H1 (cell line): ENCODE results near the gene RAPGEF1. TPM values are rescaled to one million over a fixed set of nuclear protein-coding genes. Genes with fewer than 3 reads are reported as not detected.

Source experiments
- CTCF ChIA-PET: fragments of 300-600 bp; sonication (Branson Sonifier 250); formaldehyde crosslinking; loops from one replicate; lab custom pipeline; 2021; ENCODE audit not compliant: partially characterized antibody; lab: Charles Lee
- POLR2A ChIA-PET: fragments of 300-600 bp; sonication (Branson Sonifier 250); formaldehyde crosslinking; loops from one replicate; lab custom pipeline; 2021; ENCODE audit warnings: inconsistent platforms; ENCODE audit not compliant: partially characterized antibody; lab: Charles Lee
- DNase-seq, 2 experiments: peaks; one replicate each; pipeline versions ENCODE4 v3.0.0 to v3.0.0-alpha.2; 2010 to 2022; ENCODE audit warnings: low spot score in 2 of 2, low read depth in 1 of 2, mixed read lengths in 1 of 2
- FAIRE-seq: peaks from 2 replicates; lab custom pipeline; 2011; peaks lifted over from hg19 to GRCh38; lab: Jason Lieb, UNC
- H2AFZ ChIP-seq: 2 replicates; pipeline ENCODE4 v1.8.1; 2012; ENCODE audit warnings: low read length, inconsistent platforms
- H2AK5ac ChIP-seq: 2 replicates; pipeline ENCODE4 v1.6.1; 2013; ENCODE audit warnings: low read depth, low read length
- H2BK120ac ChIP-seq: replicated peaks from 2 replicates; pipeline ENCODE3; 2013; ENCODE audit warnings: low read depth, low read length, inconsistent platforms
- H2BK12ac ChIP-seq: 2 replicates; pipeline ENCODE4 v1.6.1; 2013; ENCODE audit warnings: low read depth, low read length
- H2BK15ac ChIP-seq: 2 replicates; pipeline ENCODE4 v1.6.1; 2013; ENCODE audit warnings: low read length
- H2BK20ac ChIP-seq: 2 replicates; pipeline ENCODE4 v1.6.1; 2013; ENCODE audit warnings: low read length
- H2BK5ac ChIP-seq: 2 replicates; pipeline ENCODE4 v1.6.1; 2013; ENCODE audit warnings: low read depth, low read length
- H3K14ac ChIP-seq: 2 replicates; pipeline ENCODE4 v1.6.1; 2013; ENCODE audit warnings: inconsistent platforms; ENCODE audit not compliant: insufficient read length
- H3K18ac ChIP-seq: 2 replicates; pipeline ENCODE4 v1.6.1; 2013; ENCODE audit warnings: low read length; ENCODE audit errors: extremely low read depth
- H3K23ac ChIP-seq: 2 replicates; pipeline ENCODE4 v1.6.1; 2013; ENCODE audit warnings: inconsistent platforms; ENCODE audit not compliant: insufficient read length
- H3K23me2 ChIP-seq: 2 replicates; pipeline ENCODE4 v1.6.1; 2013; ENCODE audit warnings: low read depth, low read length
- H3K27ac ChIP-seq: 2 replicates; pipeline ENCODE4 v1.6.1; 2011; ENCODE audit warnings: low read depth, low read length, inconsistent platforms
- H3K27me3 ChIP-seq, 4 experiments: replicated peaks in 1 of 4; 1 replicate in 1 of 4; 2 replicates in 3 of 4; pipeline versions ENCODE4 v1.6.1 to v1.8.1; 2011 to 2013; ENCODE audit warnings: low read length in 3 of 4, mild to moderate bottlenecking in 3 of 4, inconsistent platforms in 2 of 4, mixed read lengths in 2 of 4, moderate library complexity in 1 of 4; ENCODE audit not compliant: control insufficient read depth in 3 of 4, insufficient read depth in 3 of 4; ENCODE audit errors: extremely low read depth in 1 of 4
- H3K36me3 ChIP-seq, 4 experiments: 2 replicates each; pipeline versions ENCODE4 v1.6.1 to v1.8.1; 2011 to 2013; ENCODE audit warnings: mild to moderate bottlenecking in 4 of 4, low read length in 3 of 4, moderate library complexity in 2 of 4, control low read depth in 1 of 4, inconsistent platforms in 1 of 4; ENCODE audit not compliant: insufficient read depth in 4 of 4, control insufficient read depth in 2 of 4
- H3K4ac ChIP-seq: replicated peaks from 2 replicates; pipeline ENCODE3; 2013; ENCODE audit warnings: low read length, low read depth, mixed read lengths, inconsistent platforms; ENCODE audit not compliant: insufficient read length
- H3K4me1 ChIP-seq, 4 experiments: replicated peaks in 1 of 4; 1 replicate in 1 of 4; 2 replicates in 3 of 4; pipeline versions ENCODE4 v1.6.1 to v1.8.1; 2011 to 2013; ENCODE audit warnings: low read length in 3 of 4, inconsistent platforms in 2 of 4, mixed read lengths in 1 of 4; ENCODE audit not compliant: insufficient read depth in 4 of 4, control insufficient read depth in 3 of 4
- H3K4me2 ChIP-seq, 2 experiments: 2 replicates each; pipeline versions ENCODE4 v1.6.1 to v1.8.1; 2011 to 2013; ENCODE audit warnings: low read depth in 2 of 2, low read length in 2 of 2, control low read depth in 1 of 2, inconsistent platforms in 1 of 2, mild to moderate bottlenecking in 1 of 2; ENCODE audit not compliant: insufficient read depth in 1 of 2
- H3K4me3 ChIP-seq, 4 experiments: fragments of 200-600, 300-600 bp in 1 of 4; sonication (generic), shearing (Covaris generic), sonication (Bioruptor Twin) in 1 of 4; 2 replicates each; pipeline versions ENCODE4 v1.5.1 to v1.8.1; 2011 to 2016; ENCODE audit warnings: low read length in 4 of 4, low read depth in 3 of 4, control low read depth in 2 of 4, inconsistent platforms in 2 of 4, mild to moderate bottlenecking in 2 of 4, mixed read lengths in 1 of 4, moderate library complexity in 1 of 4; ENCODE audit not compliant: insufficient read depth in 2 of 4; ENCODE audit errors: extremely low read depth in 1 of 4
- H3K56ac ChIP-seq: replicated peaks from 2 replicates; pipeline ENCODE3; 2013; ENCODE audit warnings: low read depth, mild to moderate bottlenecking, mixed read lengths, low read length, inconsistent platforms; ENCODE audit not compliant: insufficient read length
- H3K79me1 ChIP-seq: 2 replicates; pipeline ENCODE4 v1.6.1; 2013; ENCODE audit warnings: low read depth, low read length, control low read depth
- H3K79me2 ChIP-seq, 2 experiments: 2 replicates each; pipeline versions ENCODE4 v1.6.1 to v1.8.1; 2012 to 2013; ENCODE audit warnings: low read length in 2 of 2, mild to moderate bottlenecking in 2 of 2, inconsistent platforms in 1 of 2; ENCODE audit not compliant: insufficient read depth in 2 of 2, control insufficient read depth in 1 of 2
- H3K9ac ChIP-seq, 4 experiments: replicated peaks in 1 of 4; 1 replicate in 1 of 4; 2 replicates in 3 of 4; pipeline versions ENCODE4 v1.6.1 to v1.8.1; 2011 to 2013; ENCODE audit warnings: low read depth in 3 of 4, low read length in 3 of 4, control low read depth in 2 of 4, mild to moderate bottlenecking in 2 of 4, moderate library complexity in 2 of 4, inconsistent platforms in 1 of 4; ENCODE audit errors: extremely low read depth in 1 of 4
- H3K9me3 ChIP-seq, 2 experiments: 2 replicates each; pipeline versions ENCODE4 v1.6.1 to v1.8.1; 2012 to 2013; ENCODE audit warnings: mild to moderate bottlenecking in 2 of 2, moderate library complexity in 2 of 2, control low read depth in 1 of 2, inconsistent platforms in 1 of 2, low read depth in 1 of 2, low read length in 1 of 2, mixed read lengths in 1 of 2; ENCODE audit not compliant: insufficient read depth in 2 of 2
- H4K20me1 ChIP-seq, 2 experiments: replicated peaks in 1 of 2; 2 replicates each; pipeline versions ENCODE3 to v1.8.1; 2011 to 2013; ENCODE audit warnings: inconsistent platforms in 2 of 2, low read length in 2 of 2, mild to moderate bottlenecking in 1 of 2; ENCODE audit not compliant: insufficient read depth in 2 of 2, control insufficient read depth in 1 of 2
- H4K5ac ChIP-seq: 2 replicates; pipeline ENCODE4 v1.6.1; 2013; ENCODE audit warnings: low read length, low read depth, mixed read lengths, inconsistent platforms; ENCODE audit not compliant: insufficient read length
- H4K8ac ChIP-seq: 2 replicates; pipeline ENCODE4 v1.8.0; 2013; ENCODE audit warnings: mild to moderate bottlenecking, moderate library complexity, low read length, inconsistent platforms; ENCODE audit not compliant: insufficient read depth; ENCODE audit errors: extremely low read depth
- H4K91ac ChIP-seq: replicated peaks from 2 replicates; pipeline ENCODE3; 2013; ENCODE audit warnings: low read length, mixed read lengths, inconsistent platforms; ENCODE audit not compliant: insufficient read length
- BACH1 ChIP-seq: IDR thresholded peaks from 2 replicates; pipeline ENCODE4 v1.6.1; 2012; ENCODE audit warnings: low read length, improper control_type of control experiment
- BCL11A ChIP-seq, 2 experiments: IDR thresholded peaks; one replicate each; pipeline ENCODE4 v1.6.1; 2011; ENCODE audit warnings: low read depth in 2 of 2, low read length in 2 of 2, mild to moderate bottlenecking in 2 of 2
- CHD1 ChIP-seq: IDR thresholded peaks from 2 replicates; pipeline ENCODE4 v1.6.1; 2012; ENCODE audit warnings: low read depth, low read length, improper control_type of control experiment
- CTBP2 ChIP-seq: IDR thresholded peaks from 2 replicates; pipeline ENCODE4 v1.7.0; 2011; ENCODE audit warnings: borderline replicate concordance, mild to moderate bottlenecking, moderate library complexity, mixed read lengths, low read length; ENCODE audit not compliant: insufficient read depth, insufficient read length
- GTF2F1 ChIP-seq: IDR thresholded peaks from 2 replicates; pipeline ENCODE4 v1.6.1; 2012; ENCODE audit warnings: low read depth, low read length, improper control_type of control experiment, borderline replicate concordance
- JUN ChIP-seq: IDR thresholded peaks from 2 replicates; pipeline ENCODE4 v1.6.1; 2011; ENCODE audit warnings: low read depth, mild to moderate bottlenecking, improper control_type of control experiment, low read length
- JUND ChIP-seq: IDR thresholded peaks from 2 replicates; pipeline ENCODE4 v1.6.1; 2011; ENCODE audit warnings: mild to moderate bottlenecking, improper control_type of control experiment, low read length
- MAX ChIP-seq: IDR thresholded peaks from 2 replicates; pipeline ENCODE4 v1.6.1; 2012; ENCODE audit warnings: inconsistent platforms
- PHF8 ChIP-seq: fragments of 200-600 bp; sonication (generic); conservative IDR thresholded peaks from 2 replicates; pipeline ENCODE4 v1.7.1; 2012; ENCODE audit warnings: low read depth, mild to moderate bottlenecking, inconsistent platforms, low read length, moderate library complexity
- RXRA ChIP-seq: IDR thresholded peaks from 2 replicates; pipeline ENCODE4 v1.6.1; 2011; ENCODE audit warnings: low read depth, mild to moderate bottlenecking, low read length, moderate library complexity; ENCODE audit not compliant: insufficient read depth
- SP2 ChIP-seq: IDR thresholded peaks from 2 replicates; pipeline ENCODE4 v1.6.1; 2012; ENCODE audit warnings: mild to moderate bottlenecking, low read length, inconsistent platforms
- SRF ChIP-seq: IDR thresholded peaks from 2 replicates; pipeline ENCODE4 v1.6.1; 2011; ENCODE audit warnings: mild to moderate bottlenecking, low read depth, low read length, moderate library complexity
- TEAD4 ChIP-seq: IDR thresholded peaks from 2 replicates; pipeline ENCODE4 v1.6.1; 2012; ENCODE audit warnings: low read depth, low read length, inconsistent platforms, mixed read lengths
- WGBS, 2 experiments: shearing (Covaris generic) in 1 of 2; methylation state at CpG; one replicate each; pipeline versions ENCODE4 v1.1.6 to v1.1.7; 2013 to 2015; ENCODE audit warnings: low lambda C conversion rate in 2 of 2, mixed read lengths in 2 of 2, inconsistent platforms in 1 of 2, low coverage in 1 of 2, missing lambda C conversion rate in 1 of 2; ENCODE audit not compliant: insufficient replicate concordance in 2 of 2, insufficient coverage in 1 of 2, insufficient read length in 1 of 2; ENCODE audit errors: extremely low coverage in 1 of 2, missing lambda C conversion rate in 1 of 2; 5-methylcytosine and 5-hydroxymethylcytosine counted together
- polyA plus RNA-seq, 7 experiments: library from polyadenylated mRNA; depleted of rRNA in 3 of 7; stranded (reverse) in 5 of 7; unstranded in 2 of 7; fragments of >200 nt in 5 of 7; fragments of 200-250 nt in 2 of 7; gene quantifications; 1 replicate in 5 of 7; 2 replicates in 1 of 7; 4 replicates in 1 of 7; pipeline versions ENCODE4 v1.2.1 to v1.2.3, GENCODE V29; 2011 to 2013; ENCODE audit warnings: missing spikeins in 2 of 7, mixed read lengths in 2 of 7
- total RNA-seq: library from RNA; stranded (reverse); fragmentation: NEBNext Ultra II Directional; extraction: Animal tissue kit (Norgen Biotek cat#: 25700); gene quantifications from 2 replicates; pipeline ENCODE4 v1.2.1, GENCODE V29; 2021
- TF ChIP-seq, protein P1 (sequence below): IDR thresholded peaks from 2 replicates; pipeline ENCODE4 v1.6.1; 2011; ENCODE audit warnings: low read depth, mild to moderate bottlenecking, low read length; ENCODE audit not compliant: insufficient read depth

The RAPGEF1 gene
- total and polyA plus RNA-seq, 2 of the 8 experiments (the other 6 are each of a cell fraction or from before 2014, with no cell fraction given), result 29.7 to 78.9 TPM

- H2BK5ac ChIP-seq, result no peak overlapping the region
- H4K91ac ChIP-seq, result no peak overlapping the region
- H3K27me3 ChIP-seq, result no peaks in the 10 kb centered on the region
- 83% methylated on average over 5 of the region's 5 CpGs; no CpG with 5 or more reads in 1 of the 2 experiments for WGBS, 2 experiments
- H3K56ac ChIP-seq, result no peak overlapping the region
- no peak overlapping the region for H3K23ac ChIP-seq
- H4K5ac ChIP-seq, result no peak overlapping the region
- no peaks in the 10 kb centered on the region for H3K9me3 ChIP-seq
- no peak overlapping the region for H2BK120ac ChIP-seq
- peaks cover 0 to 79% of the 10 kb centered on the region in 2 experiments; a peak in 2 of 4 replicates for H3K79me2 ChIP-seq
- ChIA-PET CTCF (interaction anchor here (1.2 to 2.5 kb wide), 4 partner anchors 10 to 139 kb away, joined by 3 to 11 read pairs (median 6); no protein-coding TSS in a partner anchor), POLR2A (interaction anchor here (2.1 kb wide), 1 partner anchor 9 kb away, joined by 5 read pairs; no protein-coding TSS in a partner anchor)
- H3K27ac ChIP-seq, result no peak overlapping the region
- no peak overlapping the region for H2AK5ac ChIP-seq
- no peak overlapping the region for H2AFZ ChIP-seq
- H3K23me2 ChIP-seq, result no peaks in the 10 kb centered on the region
- H3K14ac ChIP-seq, result no peak overlapping the region
- H4K8ac ChIP-seq, result no peak overlapping the region
- H3K4me2 ChIP-seq, result no peak overlapping the region
- H2BK12ac ChIP-seq, result no peak overlapping the region
- H3K4me1 ChIP-seq, result peaks cover 0 to 10% (median 3%) of the 10 kb centered on the region in 4 experiments; a peak in 5 of 7 replicates
- H3K4me3 ChIP-seq, result no peak overlapping the region
- H3K4ac ChIP-seq, result no peak overlapping the region
- no peaks in the 10 kb centered on the region for H3K36me3 ChIP-seq
- H2BK15ac ChIP-seq, result no peak overlapping the region
- H2BK20ac ChIP-seq, result no peak overlapping the region
- H3K79me1 ChIP-seq, result peaks cover 6% of the 10 kb centered on the region; the same call in 1 of the 2 replicates
- DNase-seq (no peak), FAIRE-seq (no peak)
- no peak overlapping the region for H3K9ac ChIP-seq
- no peak overlapping the region for H3K18ac ChIP-seq
- peaks cover 3 to 13% of the 10 kb centered on the region in 2 experiments for H4K20me1 ChIP-seq
- TF ChIP-seq BACH1, result no peak
- no peak for TF ChIP-seq BCL11A (IDR thresholded peaks at IDR 0.05; ENCODE audit: low read depth in 2 of 2, low read length in 2 of 2)
- TF ChIP-seq JUN, result no peak
- TF ChIP-seq CHD1, result no peak
- no peak for TF ChIP-seq MAX
- no peak for TF ChIP-seq SRF
- TF ChIP-seq JUND, result no peak
- TF ChIP-seq RXRA, result no peak
- TF ChIP-seq CTBP2, result no peak
- no peak for TF ChIP-seq TEAD4
- TF ChIP-seq SP2, result no peak
- TF ChIP-seq PHF8, result no peak
- TF ChIP-seq, protein P1, sequence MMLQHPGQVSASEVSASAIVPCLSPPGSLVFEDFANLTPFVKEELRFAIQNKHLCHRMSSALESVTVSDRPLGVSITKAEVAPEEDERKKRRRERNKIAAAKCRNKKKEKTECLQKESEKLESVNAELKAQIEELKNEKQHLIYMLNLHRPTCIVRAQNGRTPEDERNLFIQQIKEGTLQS, result no peak
- TF ChIP-seq GTF2F1, result no peak
Observed at GRCh38 chr9:131723632-131724031, 16.2 kb downstream of the RAPGEF1 start.
